Keratinocyte (primary cell): ENCODE data around the gene GFAP. TPM values are rescaled to one million over a fixed set of nuclear protein-coding genes. Genes with fewer than 3 reads are reported as not detected.
"Not testable (repeated sequence)": the region's sequence is repeated elsewhere in the genome, so short reads cannot be mapped to it uniquely, and the experiment has no call there.

Experiments
- DNase-seq: peaks from one replicate; pipeline ENCODE4 v3.0.0-alpha.2; 2011; ENCODE audit warnings: low read depth, missing footprints, low spot score
- FAIRE-seq: peaks from 2 replicates; lab custom pipeline; 2011; peaks lifted over from hg19 to GRCh38; lab: Jason Lieb, UNC
- H2AFZ ChIP-seq: 2 replicates; pipeline ENCODE4 v1.6.0; 2012; ENCODE audit warnings: low read length, control low read depth, inconsistent platforms; ENCODE audit not compliant: control insufficient read depth
- H3K27ac ChIP-seq: 2 replicates; pipeline ENCODE4 v1.5.1; 2011; ENCODE audit warnings: low read length; ENCODE audit not compliant: control insufficient read depth, insufficient read depth
- H3K27me3 ChIP-seq: 3 replicates; pipeline ENCODE4 v1.6.0; 2011; ENCODE audit warnings: low read length; ENCODE audit not compliant: control insufficient read depth, insufficient read depth; ENCODE audit errors: extremely low read depth
- H3K36me3 ChIP-seq, 2 experiments: 2 replicates in 1 of 2; 3 replicates in 1 of 2; pipeline ENCODE4 v1.5.1; 2011; ENCODE audit warnings: low read length in 2 of 2, mild to moderate bottlenecking in 1 of 2; ENCODE audit not compliant: control insufficient read depth in 2 of 2, insufficient read depth in 2 of 2; ENCODE audit errors: extremely low read depth in 1 of 2
- H3K4me1 ChIP-seq: 3 replicates; pipeline ENCODE4 v1.5.1; 2011; ENCODE audit warnings: low read length; ENCODE audit not compliant: control insufficient read depth, insufficient read depth; ENCODE audit errors: extremely low read depth
- H3K4me2 ChIP-seq: 3 replicates; pipeline ENCODE4 v1.6.0; 2011; ENCODE audit warnings: low read depth, low read length; ENCODE audit not compliant: control insufficient read depth, insufficient read depth; ENCODE audit errors: extremely low read depth
- H3K4me3 ChIP-seq, 3 experiments: fragments of 200-600 bp in 1 of 3; sonication (generic) in 1 of 3; 2 replicates in 2 of 3; 3 replicates in 1 of 3; pipeline ENCODE4 v1.5.1; 2011 to 2016; ENCODE audit warnings: low read length in 3 of 3, mild to moderate bottlenecking in 3 of 3, control low read depth in 2 of 3, inconsistent platforms in 1 of 3, low read depth in 1 of 3, mixed read lengths in 1 of 3, mixed run types in 1 of 3, moderate library complexity in 1 of 3; ENCODE audit not compliant: control insufficient read depth in 2 of 3, insufficient read depth in 2 of 3; ENCODE audit errors: extremely low read depth in 1 of 3
- H3K79me2 ChIP-seq: 2 replicates; pipeline ENCODE4 v1.6.0; 2012; ENCODE audit warnings: low read length; ENCODE audit not compliant: control insufficient read depth, insufficient read depth
- H3K9ac ChIP-seq: 3 replicates; pipeline ENCODE4 v1.6.0; 2011; ENCODE audit warnings: low read length; ENCODE audit not compliant: control insufficient read depth, insufficient read depth; ENCODE audit errors: extremely low read depth
- H3K9me1 ChIP-seq: 3 replicates; pipeline ENCODE4 v1.6.0; 2011; ENCODE audit warnings: low read length; ENCODE audit not compliant: control insufficient read depth, insufficient read depth; ENCODE audit errors: extremely low read depth
- H3K9me3 ChIP-seq: 2 replicates; pipeline ENCODE4 v1.5.1; 2012; ENCODE audit warnings: low read depth, low read length; ENCODE audit not compliant: control insufficient read depth
- H4K20me1 ChIP-seq: 3 replicates; pipeline ENCODE4 v1.6.0; 2011; ENCODE audit warnings: low read length; ENCODE audit not compliant: control insufficient read depth, insufficient read depth; ENCODE audit errors: extremely low read depth
- CTCF ChIP-seq, 3 experiments: IDR thresholded peaks in 1 of 3; conservative IDR thresholded peaks in 1 of 3; optimal IDR thresholded peaks in 1 of 3; 2 replicates in 2 of 3; 3 replicates in 1 of 3; pipeline versions ENCODE3 to v1.5.1; 2011; ENCODE audit warnings: low read length in 3 of 3, mild to moderate bottlenecking in 3 of 3, moderate library complexity in 2 of 3, control low read depth in 1 of 3, inconsistent platforms in 1 of 3; ENCODE audit not compliant: insufficient read depth in 2 of 3; ENCODE audit errors: extremely low read depth in 1 of 3
- EZH2 ChIP-seq: IDR thresholded peaks from one replicate; pipeline ENCODE4 v1.6.1; 2012; ENCODE audit warnings: inconsistent platforms, mild to moderate bottlenecking, low read length, moderate library complexity
- dilution Hi-C: fragments of 300-500 bp; cut with MboI; formaldehyde crosslinking; loops from one replicate; pipeline ENCODE4 v1.7.0; 2020; ENCODE audit warnings: low sequenced_read_pairs; ENCODE audit not compliant: extremely low pct_ligation_motif_present
- polyA plus RNA-seq, 5 experiments: library from polyadenylated mRNA; depleted of rRNA in 3 of 5; stranded (reverse) in 3 of 5; stranded (forward) in 1 of 5; unstranded in 1 of 5; fragments of >200 nt; gene quantifications; 1 replicate in 1 of 5; 2 replicates in 3 of 5; 3 replicates in 1 of 5; pipeline versions ENCODE4 v1.2.1 to v1.2.3, GENCODE V29; 2011 to 2012; ENCODE audit warnings: missing spikeins in 2 of 5, low read depth in 1 of 5, low replicate concordance in 1 of 5

The GFAP gene
- polyA plus RNA-seq, 1 donor (not counting 4 experiments of a cell fraction or from before 2014, with no cell fraction given): 0.14 TPM

GRCh38 chr17:44947461-44948314, 32.4 kb upstream of the GFAP start, which contains the start of gene KIF18B:
TSS of gene KIF18B (minus strand) at chr17:44947773. CDS start at chr17:44936344, 11,429 bp downstream.
- H2AFZ ChIP-seq: peak within 1 kb of the TSS; percentile 89
- H3K4me1 ChIP-seq: peaks cover 8% of the 10 kb centered on the region
- dilution Hi-C loops: no loop called here
- peak within 1 kb of the TSS; percentile 75 for H3K4me2 ChIP-seq
- no peaks in the 10 kb centered on the region for H3K36me3 ChIP-seq
- no peaks in the 10 kb centered on the region for H3K9me1 ChIP-seq
- H3K79me2 ChIP-seq: peaks cover 46% of the 10 kb centered on the region
- peak within 1 kb of the TSS; percentile 60 to 92 (median 86) for H3K4me3 ChIP-seq
- H3K27me3 ChIP-seq: no peaks in the 10 kb centered on the region
- H3K27ac ChIP-seq: peak within 1 kb of the TSS; percentile 40
- H4K20me1 ChIP-seq: no peaks in the 10 kb centered on the region
- DNase-seq (peak; percentile 79), FAIRE-seq (peak; percentile 62)
- no peaks in the 10 kb centered on the region for H3K9me3 ChIP-seq
- TF ChIP-seq CTCF (optimal IDR thresholded peaks at IDR 0.05 in 1 of 3, IDR thresholded peaks at IDR 0.05 in 1 of 3, conservative IDR thresholded peaks at IDR 0.05 in 1 of 3; ENCODE audit: extremely low read depth in 1 of 3, insufficient read depth in 2 of 3, low read length in 3 of 3) (no peak), EZH2 (no peak)
- peak within 1 kb of the TSS; percentile 81 for H3K9ac ChIP-seq

DNA sequence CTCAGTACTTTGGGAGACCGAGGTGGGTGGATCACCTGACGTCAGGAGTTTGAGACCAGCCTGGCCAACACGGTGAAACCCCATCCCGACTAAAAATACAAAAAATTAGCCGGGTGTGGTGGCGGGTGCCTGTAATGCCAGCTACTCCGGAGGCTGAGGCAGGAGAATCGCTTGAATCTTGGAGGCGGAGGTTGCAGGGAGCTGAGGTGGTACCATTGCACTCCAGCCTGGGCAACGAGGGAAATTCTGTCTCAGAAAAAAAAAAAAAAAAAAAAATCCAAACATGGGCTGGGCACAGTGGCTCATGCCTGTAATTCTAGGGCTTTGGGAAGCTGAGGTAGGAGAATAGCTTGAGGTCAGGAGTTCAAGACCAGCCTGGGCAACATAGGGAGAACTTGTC, 30.4 kb upstream of the GFAP start:
- DNase-seq, H4K20me1 ChIP-seq, FAIRE-seq, H2AFZ ChIP-seq, H3K27ac ChIP-seq, H3K4me3 ChIP-seq, H3K9me1 ChIP-seq, H3K9me3 ChIP-seq, H3K36me3 ChIP-seq, dilution Hi-C loops, H3K4me2 ChIP-seq, H3K27me3 ChIP-seq, H3K9ac ChIP-seq: not testable (repeated sequence)
- peaks cover 59% of the 10 kb centered on the region for H3K79me2 ChIP-seq
- peaks cover 24% of the 10 kb centered on the region for H3K4me1 ChIP-seq
